GM12865 (cell line): ENCODE results near the gene TRUB2.

Experiments
- DNase-seq: peaks from one replicate; pipeline ENCODE4 v3.0.0; 2010; ENCODE audit warnings: low read depth
- H3K4me3 ChIP-seq: 2 replicates; pipeline ENCODE4 v1.5.1; 2011; ENCODE audit warnings: mild to moderate bottlenecking, low read depth, low read length, control low read depth
- CTCF ChIP-seq: IDR thresholded peaks from 2 replicates; pipeline ENCODE4 v1.5.1; 2011; ENCODE audit warnings: low read length, control low read depth, low read depth, inconsistent platforms; ENCODE audit not compliant: insufficient read depth; ENCODE audit errors: missing control alignments

Gene TRUB2

GRCh38 chr9:128257086-128257825, 65.0 kb downstream of the TRUB2 start:
- no peak for TF ChIP-seq CTCF
- no peak for DNase-seq
- H3K4me3 ChIP-seq = no peak overlapping the region
